GM23338 (cell line): ENCODE results near the gene APLN. TPM values are rescaled to one million over a fixed set of nuclear protein-coding genes. Genes with fewer than 3 reads are reported as not detected.

Source experiments
- ATAC-seq: fragments of 200-7000 bp; cut with Tn5 transposase; 3 replicates; pipeline ENCODE4 v1.9.1; 2020
- DNase-seq: peaks from one replicate; pipeline ENCODE4 v3.0.0-alpha.2; 2015; ENCODE audit warnings: low spot score
- H2AFZ ChIP-seq: fragments of 200-600 bp; sonication (generic); 2 replicates; pipeline ENCODE4 v1.8.0; 2016; ENCODE audit warnings: antibody characterized with exemption, mild to moderate bottlenecking, moderate library complexity
- H3F3A ChIP-seq: fragments of 200-600 bp; sonication (generic); replicated peaks from 2 replicates; pipeline ENCODE4 v1.8.0; 2017; ENCODE audit warnings: antibody characterized with exemption, mixed run types, low read depth
- H3K27ac ChIP-seq: fragments of 200-600 bp; sonication (generic); 2 replicates; pipeline ENCODE4 v1.6.1; 2016; ENCODE audit warnings: low read depth
- H3K27me3 ChIP-seq: fragments of 200-600 bp; sonication (generic); 2 replicates; pipeline ENCODE4 v1.8.0; 2016; ENCODE audit warnings: mild to moderate bottlenecking, mixed run types, moderate library complexity; ENCODE audit not compliant: insufficient read depth
- H3K36me3 ChIP-seq: fragments of 200-600 bp; sonication (generic); 2 replicates; pipeline ENCODE4 v1.8.0; 2016; ENCODE audit warnings: mild to moderate bottlenecking; ENCODE audit not compliant: insufficient read depth
- H3K4me1 ChIP-seq: fragments of 200-600 bp; sonication (generic); 2 replicates; pipeline ENCODE4 v1.8.0; 2016; ENCODE audit warnings: mild to moderate bottlenecking, moderate library complexity; ENCODE audit not compliant: insufficient read depth
- H3K4me2 ChIP-seq: fragments of 200-600 bp; sonication (generic); 2 replicates; pipeline ENCODE4 v1.7.1; 2017; ENCODE audit warnings: mixed run types
- H3K4me3 ChIP-seq: fragments of 200-600 bp; sonication (generic); 2 replicates; pipeline ENCODE4 v1.6.1; 2016; ENCODE audit warnings: mixed run types
- H3K79me2 ChIP-seq: fragments of 200-600 bp; sonication (generic); replicated peaks from 2 replicates; pipeline ENCODE4 v1.8.0; 2017; ENCODE audit warnings: mild to moderate bottlenecking; ENCODE audit not compliant: insufficient read depth
- H3K9me2 ChIP-seq: fragments of 200-600 bp; sonication (generic); 2 replicates; pipeline ENCODE4 v1.8.0; 2017; ENCODE audit not compliant: insufficient read depth
- H4K20me1 ChIP-seq: fragments of 200-600 bp; sonication (generic); replicated peaks from 2 replicates; pipeline ENCODE4 v1.8.0; 2017; ENCODE audit warnings: mild to moderate bottlenecking; ENCODE audit not compliant: insufficient read depth
- H3K27ac Mint-ChIP-seq: 2 replicates; pipeline ENCODE4 v1.8.0; 2020; ENCODE audit warnings: inconsistent platforms, mild to moderate bottlenecking, moderate library complexity, mixed read lengths
- H3K27me3 Mint-ChIP-seq: 3 replicates; pipeline ENCODE4 v1.8.0; 2022; ENCODE audit warnings: low read depth, mild to moderate bottlenecking, moderate library complexity, mixed read lengths, inconsistent platforms; ENCODE audit not compliant: insufficient read depth, poor library complexity
- H3K36me3 Mint-ChIP-seq: 3 replicates; pipeline ENCODE4 v1.8.0; 2021; ENCODE audit warnings: low read depth, mild to moderate bottlenecking, inconsistent platforms, moderate library complexity, mixed read lengths
- H3K4me1 Mint-ChIP-seq: 3 replicates; pipeline ENCODE4 v1.8.0; 2020; ENCODE audit warnings: mild to moderate bottlenecking, inconsistent platforms, mixed read lengths
- H3K4me3 Mint-ChIP-seq: 3 replicates; pipeline ENCODE4 v1.8.0; 2021; ENCODE audit warnings: moderate library complexity, mild to moderate bottlenecking, inconsistent platforms, mixed read lengths
- H3K9me3 Mint-ChIP-seq: 3 replicates; pipeline ENCODE4 v1.8.0; 2020; ENCODE audit warnings: moderate library complexity, mild to moderate bottlenecking, inconsistent platforms, mixed read lengths
- CREB1 ChIP-seq: fragments of 250-450 bp; sonication (Bioruptor Pico); IDR thresholded peaks from 2 replicates; pipeline ENCODE4 v1.5.0; 2020; ENCODE audit warnings: low read depth, mild to moderate bottlenecking, moderate library complexity
- EZH2 ChIP-seq: fragments of 200-600 bp; sonication (generic); IDR thresholded peaks from one replicate; pipeline ENCODE4 v1.8.0; 2017; ENCODE audit warnings: antibody characterized with exemption, mild to moderate bottlenecking, low read depth; ENCODE audit not compliant: unreplicated experiment
- EZH2phosphoT487 ChIP-seq: fragments of 200-600 bp; sonication (generic); IDR thresholded peaks from one replicate; pipeline ENCODE4 v1.8.1; 2018; ENCODE audit warnings: antibody characterized with exemption; ENCODE audit not compliant: unreplicated experiment
- NANOG ChIP-seq: IDR thresholded peaks from 2 replicates; pipeline ENCODE4 v1.6.1; 2016; ENCODE audit warnings: antibody characterized with exemption, borderline replicate concordance
- POLR2AphosphoS5 ChIP-seq: IDR thresholded peaks from 2 replicates; pipeline ENCODE4 v1.6.1; 2016; ENCODE audit warnings: antibody characterized with exemption, low read depth
- STAT1 ChIP-seq: IDR thresholded peaks from one replicate; pipeline ENCODE4 v1.6.1; 2016; ENCODE audit warnings: antibody characterized with exemption; ENCODE audit not compliant: unreplicated experiment
- ZNF331 ChIP-seq: fragments of 250-450 bp; sonication (Bioruptor Pico); IDR thresholded peaks from 2 replicates; pipeline ENCODE4 v1.5.0; 2020; ENCODE audit warnings: low read depth, mild to moderate bottlenecking, moderate library complexity
- polyA plus RNA-seq: library from polyadenylated mRNA; unstranded; fragments of >200 nt; fragmentation: Nextera tagmentation; extraction: Ambion mirVana; gene quantifications from 2 replicates; pipeline ENCODE4 v1.2.1, GENCODE V29; 2016
- total RNA-seq: library from RNA; depleted of rRNA; stranded (reverse); fragments of >200 nt; shearing (Covaris generic); gene quantifications from 2 replicates; pipeline ENCODE4 v1.2.3, GENCODE V29; 2014
- TF ChIP-seq, protein P1 (sequence below): IDR thresholded peaks from 2 replicates; pipeline ENCODE4 v1.6.1; 2016; ENCODE audit warnings: antibody characterized with exemption
- TF ChIP-seq, protein P2 (sequence below): fragments of 250-450 bp; sonication (Bioruptor Pico); IDR thresholded peaks from 2 replicates; pipeline ENCODE4 v1.5.0; 2020; ENCODE audit warnings: mild to moderate bottlenecking, moderate library complexity
- TF ChIP-seq, protein P3 (sequence below), 2 experiments: fragments of 200-600 bp in 1 of 2; sonication (generic) in 1 of 2; conservative IDR thresholded peaks; 2 replicates each; pipeline versions ENCODE4 v1.5.1 to v1.6.1; 2016 to 2017; ENCODE audit warnings: antibody characterized with exemption in 2 of 2, low read depth in 2 of 2, mild to moderate bottlenecking in 2 of 2, moderate library complexity in 1 of 2

Gene APLN
- total and polyA plus RNA-seq, 2 experiments from 2014 or later, result 0.49 to 0.60 TPM

GRCh38 chrX:129661369-129661768 is 6.6 kb upstream of the APLN start:
- H2AFZ ChIP-seq, result no peak overlapping the region
- no peaks in the 10 kb centered on the region for H3K36me3 Mint-ChIP-seq
- ATAC-seq, result no peak

More at GRCh38 chrX:129661369-129661768, 6.6 kb upstream of the APLN start:
- Mint-ChIP-seq H3K4me1 (peaks cover 21% of the 10 kb centered on the region), H3K4me3 (no peak overlapping the region), H3K9me3 (no peaks in the 10 kb centered on the region; the same call in 2 of the 3 replicates), H3K27ac (no peak overlapping the region), H3K27me3 (peaks cover 2% of the 10 kb centered on the region)
- peaks cover under 1% of the 10 kb centered on the region; the same call in 1 of the 2 replicates for H3K27me3 ChIP-seq
- no peaks in the 10 kb centered on the region for H4K20me1 ChIP-seq
- no peaks in the 10 kb centered on the region for H3K36me3 ChIP-seq
- no peaks in the 10 kb centered on the region for H3F3A ChIP-seq
- no peaks in the 10 kb centered on the region for H3K9me2 ChIP-seq
- DNase-seq, result no peak
- H3K4me3 ChIP-seq, result no peak overlapping the region
- TF ChIP-seq POLR2AphosphoS5 (no peak), EZH2phosphoT487 (no peak), ZNF331 (CRISPR knock-in tag) (no peak), EZH2 (no peak), NANOG (no peak), CREB1 (CRISPR knock-in tag) (no peak), STAT1 (no peak)
- TF ChIP-seq, protein P1, sequence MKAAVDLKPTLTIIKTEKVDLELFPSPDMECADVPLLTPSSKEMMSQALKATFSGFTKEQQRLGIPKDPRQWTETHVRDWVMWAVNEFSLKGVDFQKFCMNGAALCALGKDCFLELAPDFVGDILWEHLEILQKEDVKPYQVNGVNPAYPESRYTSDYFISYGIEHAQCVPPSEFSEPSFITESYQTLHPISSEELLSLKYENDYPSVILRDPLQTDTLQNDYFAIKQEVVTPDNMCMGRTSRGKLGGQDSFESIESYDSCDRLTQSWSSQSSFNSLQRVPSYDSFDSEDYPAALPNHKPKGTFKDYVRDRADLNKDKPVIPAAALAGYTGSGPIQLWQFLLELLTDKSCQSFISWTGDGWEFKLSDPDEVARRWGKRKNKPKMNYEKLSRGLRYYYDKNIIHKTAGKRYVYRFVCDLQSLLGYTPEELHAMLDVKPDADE, result no peak
- TF ChIP-seq, protein P2, sequence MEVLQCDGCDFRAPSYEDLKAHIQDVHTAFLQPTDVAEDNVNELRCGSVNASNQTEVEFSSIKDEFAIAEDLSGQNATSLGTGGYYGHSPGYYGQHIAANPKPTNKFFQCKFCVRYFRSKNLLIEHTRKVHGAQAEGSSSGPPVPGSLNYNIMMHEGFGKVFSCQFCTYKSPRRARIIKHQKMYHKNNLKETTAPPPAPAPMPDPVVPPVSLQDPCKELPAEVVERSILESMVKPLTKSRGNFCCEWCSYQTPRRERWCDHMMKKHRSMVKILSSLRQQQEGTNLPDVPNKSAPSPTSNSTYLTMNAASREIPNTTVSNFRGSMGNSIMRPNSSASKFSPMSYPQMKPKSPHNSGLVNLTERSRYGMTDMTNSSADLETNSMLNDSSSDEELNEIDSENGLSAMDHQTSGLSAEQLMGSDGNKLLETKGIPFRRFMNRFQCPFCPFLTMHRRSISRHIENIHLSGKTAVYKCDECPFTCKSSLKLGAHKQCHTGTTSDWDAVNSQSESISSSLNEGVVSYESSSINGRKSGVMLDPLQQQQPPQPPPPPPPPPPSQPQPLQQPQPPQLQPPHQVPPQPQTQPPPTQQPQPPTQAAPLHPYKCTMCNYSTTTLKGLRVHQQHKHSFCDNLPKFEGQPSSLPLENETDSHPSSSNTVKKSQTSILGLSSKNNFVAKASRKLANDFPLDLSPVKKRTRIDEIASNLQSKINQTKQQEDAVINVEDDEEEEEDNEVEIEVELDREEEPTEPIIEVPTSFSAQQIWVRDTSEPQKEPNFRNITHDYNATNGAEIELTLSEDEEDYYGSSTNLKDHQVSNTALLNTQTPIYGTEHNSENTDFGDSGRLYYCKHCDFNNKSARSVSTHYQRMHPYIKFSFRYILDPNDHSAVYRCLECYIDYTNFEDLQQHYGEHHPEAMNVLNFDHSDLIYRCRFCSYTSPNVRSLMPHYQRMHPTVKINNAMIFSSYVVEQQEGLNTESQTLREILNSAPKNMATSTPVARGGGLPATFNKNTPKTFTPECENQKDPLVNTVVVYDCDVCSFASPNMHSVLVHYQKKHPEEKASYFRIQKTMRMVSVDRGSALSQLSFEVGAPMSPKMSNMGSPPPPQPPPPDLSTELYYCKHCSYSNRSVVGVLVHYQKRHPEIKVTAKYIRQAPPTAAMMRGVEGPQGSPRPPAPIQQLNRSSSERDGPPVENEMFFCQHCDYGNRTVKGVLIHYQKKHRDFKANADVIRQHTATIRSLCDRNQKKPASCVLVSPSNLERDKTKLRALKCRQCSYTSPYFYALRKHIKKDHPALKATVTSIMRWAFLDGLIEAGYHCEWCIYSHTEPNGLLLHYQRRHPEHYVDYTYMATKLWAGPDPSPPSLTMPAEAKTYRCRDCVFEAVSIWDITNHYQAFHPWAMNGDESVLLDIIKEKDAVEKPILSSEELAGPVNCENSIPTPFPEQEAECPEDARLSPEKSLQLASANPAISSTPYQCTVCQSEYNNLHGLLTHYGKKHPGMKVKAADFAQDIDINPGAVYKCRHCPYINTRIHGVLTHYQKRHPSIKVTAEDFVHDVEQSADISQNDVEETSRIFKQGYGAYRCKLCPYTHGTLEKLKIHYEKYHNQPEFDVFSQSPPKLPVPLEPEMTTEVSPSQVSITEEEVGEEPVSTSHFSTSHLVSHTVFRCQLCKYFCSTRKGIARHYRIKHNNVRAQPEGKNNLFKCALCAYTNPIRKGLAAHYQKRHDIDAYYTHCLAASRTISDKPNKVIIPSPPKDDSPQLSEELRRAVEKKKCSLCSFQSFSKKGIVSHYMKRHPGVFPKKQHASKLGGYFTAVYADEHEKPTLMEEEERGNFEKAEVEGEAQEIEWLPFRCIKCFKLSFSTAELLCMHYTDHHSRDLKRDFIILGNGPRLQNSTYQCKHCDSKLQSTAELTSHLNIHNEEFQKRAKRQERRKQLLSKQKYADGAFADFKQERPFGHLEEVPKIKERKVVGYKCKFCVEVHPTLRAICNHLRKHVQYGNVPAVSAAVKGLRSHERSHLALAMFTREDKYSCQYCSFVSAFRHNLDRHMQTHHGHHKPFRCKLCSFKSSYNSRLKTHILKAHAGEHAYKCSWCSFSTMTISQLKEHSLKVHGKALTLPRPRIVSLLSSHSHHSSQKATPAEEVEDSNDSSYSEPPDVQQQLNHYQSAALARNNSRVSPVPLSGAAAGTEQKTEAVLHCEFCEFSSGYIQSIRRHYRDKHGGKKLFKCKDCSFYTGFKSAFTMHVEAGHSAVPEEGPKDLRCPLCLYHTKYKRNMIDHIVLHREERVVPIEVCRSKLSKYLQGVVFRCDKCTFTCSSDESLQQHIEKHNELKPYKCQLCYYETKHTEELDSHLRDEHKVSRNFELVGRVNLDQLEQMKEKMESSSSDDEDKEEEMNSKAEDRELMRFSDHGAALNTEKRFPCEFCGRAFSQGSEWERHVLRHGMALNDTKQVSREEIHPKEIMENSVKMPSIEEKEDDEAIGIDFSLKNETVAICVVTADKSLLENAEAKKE, result no peak
- TF ChIP-seq, protein P3, sequence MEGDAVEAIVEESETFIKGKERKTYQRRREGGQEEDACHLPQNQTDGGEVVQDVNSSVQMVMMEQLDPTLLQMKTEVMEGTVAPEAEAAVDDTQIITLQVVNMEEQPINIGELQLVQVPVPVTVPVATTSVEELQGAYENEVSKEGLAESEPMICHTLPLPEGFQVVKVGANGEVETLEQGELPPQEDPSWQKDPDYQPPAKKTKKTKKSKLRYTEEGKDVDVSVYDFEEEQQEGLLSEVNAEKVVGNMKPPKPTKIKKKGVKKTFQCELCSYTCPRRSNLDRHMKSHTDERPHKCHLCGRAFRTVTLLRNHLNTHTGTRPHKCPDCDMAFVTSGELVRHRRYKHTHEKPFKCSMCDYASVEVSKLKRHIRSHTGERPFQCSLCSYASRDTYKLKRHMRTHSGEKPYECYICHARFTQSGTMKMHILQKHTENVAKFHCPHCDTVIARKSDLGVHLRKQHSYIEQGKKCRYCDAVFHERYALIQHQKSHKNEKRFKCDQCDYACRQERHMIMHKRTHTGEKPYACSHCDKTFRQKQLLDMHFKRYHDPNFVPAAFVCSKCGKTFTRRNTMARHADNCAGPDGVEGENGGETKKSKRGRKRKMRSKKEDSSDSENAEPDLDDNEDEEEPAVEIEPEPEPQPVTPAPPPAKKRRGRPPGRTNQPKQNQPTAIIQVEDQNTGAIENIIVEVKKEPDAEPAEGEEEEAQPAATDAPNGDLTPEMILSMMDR (conservative IDR thresholded peaks at IDR 0.05; ENCODE audit: low read depth in 2 of 2), result no peak
- H3K27ac ChIP-seq, result no peak overlapping the region
- no peak overlapping the region for H3K4me2 ChIP-seq
- H3K79me2 ChIP-seq, result no peaks in the 10 kb centered on the region
- H3K4me1 ChIP-seq, result no peaks in the 10 kb centered on the region
